GM21786 (cell line): Measurements from ENCODE around the gene TMUB2.
"Not testable (repeated sequence)": the region's sequence is repeated elsewhere in the genome, so short reads cannot be mapped to it uniquely, and the experiment has no call there.

Source experiments
- ATAC-seq: cut with Tn5 transposase; IDR thresholded peaks from one replicate; pipeline ENCODE4 v1.9.1; 2021; ENCODE audit not compliant: unreplicated experiment

Gene TMUB2

DNA sequence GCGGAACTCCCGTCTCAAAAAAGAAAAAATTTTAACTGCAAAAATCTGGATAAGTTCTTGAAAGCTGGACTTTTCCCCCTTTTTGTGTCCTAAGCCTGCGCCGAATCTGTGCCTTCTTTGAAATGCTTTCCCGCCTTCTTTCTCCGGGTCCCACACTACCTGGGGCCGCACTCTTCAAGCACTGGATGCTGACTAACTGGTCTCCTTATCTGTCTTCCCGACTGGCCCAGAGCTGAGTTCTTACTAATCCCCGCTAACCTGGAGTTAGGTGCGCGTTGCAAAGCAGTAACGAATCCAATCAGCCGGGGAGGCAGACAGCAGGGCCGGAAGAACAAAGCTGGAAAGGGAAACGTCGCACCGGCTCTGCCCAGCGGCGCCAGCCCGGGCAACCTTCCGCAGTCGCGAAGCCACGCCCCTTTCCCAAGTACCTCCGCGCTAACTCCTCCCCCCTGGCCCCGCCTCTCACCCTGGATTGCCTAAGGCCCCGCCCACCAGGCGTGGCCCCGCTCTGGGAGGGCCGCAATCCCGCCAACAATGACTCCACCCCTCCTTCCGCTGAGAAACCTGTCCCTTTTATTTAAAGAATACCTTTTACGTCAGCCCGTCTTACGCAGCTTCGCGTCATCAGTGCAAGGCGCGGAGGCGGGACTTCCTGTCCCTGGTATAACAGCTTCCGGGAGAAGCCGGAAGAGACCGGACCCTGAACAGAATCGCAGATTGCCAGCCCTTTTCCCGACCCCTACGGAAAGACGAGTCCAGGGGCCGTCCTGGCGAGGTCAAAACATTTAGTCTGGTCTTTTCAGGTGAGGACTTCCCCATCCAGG is at the start of gene TMUB2:
Gene TMUB2, plus strand, starts transcription at position 666 of the 824 bp plus-strand sequence. CDS start 737 bp downstream, outside the sequence.
- peak; percentile 91 for ATAC-seq

DNA sequence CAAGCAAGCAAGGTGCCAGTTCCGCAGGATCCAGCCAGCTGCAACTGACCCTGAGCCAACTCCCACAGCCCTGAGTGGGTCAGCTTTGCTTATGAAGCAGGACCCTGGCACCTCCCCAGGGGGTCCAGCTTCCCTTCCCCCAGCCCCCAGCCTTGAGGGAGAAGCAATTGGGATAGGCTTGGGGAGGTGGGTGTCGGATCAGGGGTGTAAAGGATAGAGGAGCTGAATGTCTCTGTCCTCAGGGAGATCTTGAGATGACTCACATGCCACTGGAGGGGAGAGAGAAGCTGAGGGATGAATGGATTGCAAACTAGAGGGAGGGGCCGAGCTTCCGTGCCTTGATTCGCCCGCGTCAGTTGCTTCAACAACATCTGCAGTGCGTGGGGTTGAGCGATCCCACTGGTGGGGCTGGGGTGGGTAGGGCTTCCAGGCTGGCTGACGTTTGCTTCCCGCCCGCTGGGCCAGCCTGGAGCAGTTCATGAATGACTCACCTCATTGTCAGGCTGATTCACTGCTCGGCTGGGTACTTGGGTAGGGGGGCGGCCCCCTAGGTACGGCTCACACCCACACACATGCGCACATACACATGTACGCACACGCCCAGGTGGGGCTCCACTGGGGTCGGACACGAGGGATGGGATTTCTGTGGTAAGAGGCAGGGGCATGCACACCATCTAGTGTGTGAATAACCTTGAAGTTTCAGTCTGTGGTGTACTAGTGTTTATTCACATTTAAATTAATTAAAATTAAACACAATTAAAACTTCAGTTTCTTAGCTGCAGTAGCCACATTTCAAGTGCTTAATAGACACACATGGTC is 48.7 kb upstream of the TMUB2 start:
- no peak for ATAC-seq

DNA sequence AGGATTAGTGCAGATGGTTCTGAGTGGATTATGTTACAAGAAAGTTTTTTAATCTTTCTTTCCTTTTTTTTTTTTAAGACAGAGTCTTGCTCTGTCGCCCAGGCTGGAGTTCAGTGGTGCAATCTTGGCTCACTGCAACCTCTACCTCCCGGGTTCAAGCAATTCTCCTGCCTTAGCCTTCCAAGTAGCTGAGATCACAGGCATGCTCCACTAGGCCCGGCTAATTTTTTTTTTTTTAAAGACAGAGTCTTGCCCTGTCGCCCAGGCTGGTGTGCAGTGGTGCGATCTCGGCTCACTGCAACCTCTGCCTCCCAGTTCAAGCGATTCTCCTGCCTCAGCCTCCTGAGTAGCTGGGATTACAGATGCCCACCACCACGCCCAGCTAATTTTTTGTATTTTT is 42.9 kb upstream of the TMUB2 start:
- not testable (repeated sequence) for ATAC-seq

- ATAC-seq = no peak
Observed at GRCh38 chr17:44144966-44145739, 41.6 kb upstream of the TMUB2 start.

DNA sequence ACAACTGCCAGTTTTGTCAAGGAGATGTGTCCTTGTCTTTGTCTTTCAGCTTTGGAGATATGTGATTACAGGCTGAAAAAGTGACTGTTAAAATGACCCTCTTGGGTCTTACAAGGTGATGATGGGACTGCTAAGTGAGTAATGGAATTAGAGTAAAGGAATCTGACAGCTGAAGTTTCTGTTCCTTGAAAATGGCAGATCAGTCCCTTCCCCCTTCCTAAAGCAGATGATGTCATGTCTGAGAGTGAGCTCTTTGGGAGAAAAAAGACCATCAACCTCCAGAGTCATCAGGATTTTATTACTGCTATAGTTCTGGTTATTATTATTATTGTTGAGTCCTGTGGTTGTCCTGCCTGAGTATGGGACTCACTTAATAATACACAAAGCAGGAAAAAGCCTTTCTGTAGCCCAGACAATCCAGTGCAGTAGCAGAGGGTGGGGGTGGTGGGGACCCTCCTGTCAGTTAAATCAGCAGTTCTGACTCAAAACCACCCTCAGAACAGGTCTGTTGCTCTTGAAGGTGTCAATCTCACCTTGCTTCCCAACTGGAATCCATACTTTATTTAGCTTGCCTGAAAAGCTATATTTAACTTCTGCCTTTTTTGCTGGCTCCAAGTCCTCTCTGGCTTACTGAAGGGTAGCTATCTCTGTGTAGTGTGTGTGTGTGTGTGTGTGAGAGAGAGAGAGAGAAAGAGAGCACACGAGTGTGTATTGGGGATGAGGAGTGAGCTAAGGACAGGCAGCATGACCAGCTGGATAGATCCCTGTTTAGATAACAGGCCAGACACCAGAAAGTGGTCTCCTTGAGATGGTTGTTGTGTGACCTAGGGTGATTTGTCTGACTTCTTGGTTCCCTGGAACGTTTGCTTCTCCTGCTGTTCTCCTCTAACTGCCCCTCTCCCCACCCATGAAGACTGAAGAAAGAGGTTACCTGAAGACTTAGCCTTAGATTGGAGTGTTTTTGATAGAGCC is 40.1 kb upstream of the TMUB2 start:
- ATAC-seq = no peak

DNA sequence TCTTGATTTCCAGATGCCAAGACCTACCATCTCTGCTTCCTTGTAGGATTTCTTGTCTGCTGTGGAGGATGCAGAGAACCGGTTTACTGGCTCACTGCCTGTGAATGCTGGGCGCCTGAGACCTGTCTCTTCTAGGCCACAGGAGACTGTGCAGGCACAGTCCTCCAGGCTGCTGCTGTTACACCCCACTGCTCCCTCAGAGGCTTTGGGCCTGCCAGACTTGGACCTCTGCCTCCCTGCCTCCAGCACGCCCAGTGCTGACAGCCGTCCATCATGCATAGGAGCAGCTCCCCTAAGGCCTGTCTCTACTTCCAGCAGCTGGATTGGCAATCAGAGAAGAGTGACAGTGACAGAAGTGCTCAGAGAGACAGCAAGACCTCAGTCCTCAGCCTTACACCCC is 39.0 kb upstream of the TMUB2 start:
- ATAC-seq = no peak

DNA sequence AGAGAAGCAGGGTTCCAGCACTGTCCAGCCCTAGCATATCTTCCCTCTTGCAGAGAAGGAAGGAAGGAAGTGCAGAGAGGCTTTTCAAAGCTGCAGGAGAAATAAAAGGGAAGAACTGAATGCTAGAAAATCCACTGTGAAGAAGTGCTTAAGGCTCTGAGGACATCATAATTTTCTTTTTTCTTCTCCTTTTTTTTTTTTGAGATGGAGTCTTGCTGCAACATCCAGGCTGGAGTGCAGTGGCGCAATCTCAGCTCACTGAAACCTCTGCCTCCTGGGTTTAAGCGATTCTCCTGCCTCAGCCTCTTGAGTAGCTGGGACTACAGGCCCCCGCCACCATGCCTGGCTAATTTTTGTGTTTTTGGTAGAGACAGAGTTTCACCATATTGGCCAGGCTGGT is 37.7 kb upstream of the TMUB2 start:
- ATAC-seq = not testable (repeated sequence)

GRCh38 chr17:44149750-44150329 is 36.9 kb upstream of the TMUB2 start:
- ATAC-seq = no peak

DNA sequence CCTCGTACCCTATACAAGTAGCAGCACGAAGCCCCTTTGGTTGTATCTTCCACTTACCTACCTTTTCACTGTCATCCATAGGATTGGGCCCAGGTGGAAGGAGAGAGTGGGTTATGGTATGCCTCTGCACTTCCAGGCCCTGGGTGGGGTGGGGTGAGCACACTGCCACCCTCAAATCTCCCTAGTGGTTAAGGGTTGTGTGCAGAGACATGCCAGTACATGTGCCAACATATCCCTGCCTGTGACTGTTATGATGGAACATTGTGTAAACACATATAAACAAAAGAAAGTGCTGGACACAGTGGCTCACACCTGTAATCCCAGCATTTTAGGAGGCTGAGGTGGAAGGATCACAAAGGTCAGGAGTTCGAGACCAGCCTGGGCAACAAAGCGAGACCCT is 33.9 kb upstream of the TMUB2 start:
- no peak for ATAC-seq

- ATAC-seq = no peak
Observed at GRCh38 chr17:44155488-44155887, 31.3 kb upstream of the TMUB2 start.

DNA sequence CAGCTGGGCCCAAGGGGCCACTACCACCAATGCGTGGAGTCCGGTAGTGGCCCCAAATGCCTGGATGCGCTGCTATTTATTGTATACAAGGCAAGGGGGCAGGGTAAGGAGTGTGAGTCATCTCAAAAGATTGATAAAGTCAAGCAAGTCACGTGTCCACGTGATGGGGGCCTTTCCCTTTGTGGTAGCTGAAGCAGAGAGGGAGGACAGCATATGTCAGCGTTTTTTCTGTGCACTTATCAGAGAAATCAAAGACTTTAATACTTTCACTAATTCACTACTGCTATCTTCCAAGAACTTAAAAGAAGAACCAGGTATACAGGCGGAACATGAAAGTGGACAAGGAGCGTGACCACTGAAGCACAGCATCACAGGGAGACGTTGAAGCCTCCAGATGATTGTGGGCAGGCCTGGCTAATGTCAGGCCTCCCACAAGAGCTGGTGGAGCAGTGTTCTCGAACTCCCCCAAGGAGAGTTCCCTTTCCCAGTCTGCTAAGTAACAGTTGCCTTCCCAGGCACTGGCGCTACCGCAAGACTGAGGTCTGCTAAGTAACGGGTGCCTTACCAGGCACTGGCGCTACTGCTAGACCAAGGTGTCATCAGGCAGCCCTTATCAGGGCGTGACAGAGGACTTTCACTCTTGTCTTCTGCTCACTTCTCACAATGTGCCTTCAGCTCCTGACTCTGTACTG is 27.1 kb upstream of the TMUB2 start:
- ATAC-seq = no peak

- no peak for ATAC-seq
Observed at GRCh38 chr17:44164476-44164875, 22.3 kb upstream of the TMUB2 start.

GRCh38 chr17:44167181-44167861 is 19.5 kb upstream of the TMUB2 start:
- ATAC-seq = no peak

DNA sequence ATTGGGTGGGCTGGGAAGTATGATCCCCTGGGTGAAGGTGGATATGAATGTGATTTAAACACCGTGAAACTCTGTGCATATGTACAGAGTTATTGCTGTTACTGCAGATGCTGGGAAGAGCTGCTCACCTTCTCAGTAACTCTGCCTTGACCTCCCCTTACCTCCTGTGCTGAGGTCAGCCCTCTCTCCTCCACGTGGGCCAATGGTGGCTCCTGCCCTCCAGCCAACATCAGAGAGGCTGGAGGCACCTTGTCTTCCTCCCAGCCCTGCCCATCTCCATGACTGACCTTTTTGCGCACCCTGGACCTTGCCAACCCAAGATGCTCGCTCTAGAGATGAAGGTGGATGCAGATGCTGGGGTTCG is 16.7 kb upstream of the TMUB2 start:
- ATAC-seq = no peak

GRCh38 chr17:44170499-44171201 is 16.1 kb upstream of the TMUB2 start, which contains the start of gene ASB16:
Gene ASB16, plus strand, starts transcription at chr17:44170704. Its CDS starts 86 bp downstream, at chr17:44170790.
- no peak for ATAC-seq

- no peak for ATAC-seq
Observed at GRCh38 chr17:44171931-44172455, 14.8 kb upstream of the TMUB2 start.

DNA sequence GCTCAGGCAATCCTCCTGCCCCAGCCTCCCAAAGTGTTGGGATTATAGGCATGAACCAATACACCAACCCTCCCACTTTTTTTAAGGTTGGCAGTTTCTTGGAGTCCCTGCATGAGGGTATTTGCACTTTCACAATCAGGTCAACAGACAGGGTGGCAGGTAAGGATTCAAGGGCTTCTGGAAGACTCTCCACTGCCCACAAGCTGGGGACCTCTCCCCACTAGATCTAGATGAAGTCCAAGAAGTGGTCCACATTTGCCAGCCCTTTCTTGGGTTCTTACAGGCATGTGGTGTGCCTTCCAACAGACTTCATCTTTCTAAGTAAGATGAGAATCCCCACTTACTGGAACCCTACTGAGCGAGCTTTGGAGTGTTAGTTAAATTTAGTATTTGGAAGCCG is 12.3 kb upstream of the TMUB2 start:
- no peak for ATAC-seq

GRCh38 chr17:44176257-44176656 is 10.5 kb upstream of the TMUB2 start:
- no peak for ATAC-seq
